GM19455 (cell line): ENCODE results near the gene TMEM129.

Experiments
- ATAC-seq: cut with Tn5 transposase; IDR thresholded peaks from one replicate; pipeline ENCODE4 v1.9.1; 2021; ENCODE audit not compliant: unreplicated experiment

Gene TMEM129

GRCh38 chr4:1745165-1745564, 24.0 kb upstream of the TMEM129 start:
- ATAC-seq: no peak

- no peak for ATAC-seq
Observed at GRCh38 chr4:1744552-1744951, 23.4 kb upstream of the TMEM129 start.

- ATAC-seq: no peak
Observed at GRCh38 chr4:1743975-1744374, 22.9 kb upstream of the TMEM129 start.

GRCh38 chr4:1743551-1743950, 22.4 kb upstream of the TMEM129 start:
- ATAC-seq: no peak

GRCh38 chr4:1741208-1741607, 20.1 kb upstream of the TMEM129 start:
- ATAC-seq: no peak

GRCh38 chr4:1740021-1740545, 19.0 kb upstream of the TMEM129 start:
- no peak for ATAC-seq

- no peak for ATAC-seq
Observed at GRCh38 chr4:1739358-1739757, 18.2 kb upstream of the TMEM129 start.

GRCh38 chr4:1738410-1738809, 17.3 kb upstream of the TMEM129 start:
- ATAC-seq: no peak

GRCh38 chr4:1737666-1738065, 16.5 kb upstream of the TMEM129 start:
- no peak for ATAC-seq

GRCh38 chr4:1736812-1737211, 15.7 kb upstream of the TMEM129 start:
- no peak for ATAC-seq

GRCh38 chr4:1735215-1735614, 14.1 kb upstream of the TMEM129 start:
- no peak for ATAC-seq

- ATAC-seq: no peak
Observed at GRCh38 chr4:1732911-1733310, 11.8 kb upstream of the TMEM129 start.

- ATAC-seq: no peak
Observed at GRCh38 chr4:1731180-1731579, 10.1 kb upstream of the TMEM129 start.

GRCh38 chr4:1730532-1731135, 9.5 kb upstream of the TMEM129 start:
- ATAC-seq: no peak

GRCh38 chr4:1728061-1728980, 7.2 kb upstream of the TMEM129 start:
- ATAC-seq: no peak

- no peak for ATAC-seq
Observed at GRCh38 chr4:1727117-1728031, 6.3 kb upstream of the TMEM129 start.

- ATAC-seq: no peak
Observed at GRCh38 chr4:1726146-1726934, 5.2 kb upstream of the TMEM129 start.

- ATAC-seq: no peak
Observed at GRCh38 chr4:1725521-1725920, 4.4 kb upstream of the TMEM129 start.

GRCh38 chr4:1723131-1723801, 2.1 kb upstream of the TMEM129 start:
- no peak for ATAC-seq
